ENCODE data around the gene DAGLB. TPM values are rescaled to one million over a fixed set of nuclear protein-coding genes. Genes with fewer than 3 reads are reported as not detected.
A peak's percentile ranks its signal among the peaks of the same experiment; 100 is the strongest.

Gene DAGLB
- total RNA-seq, 1 donor from 2014 or later = 30.3 TPM

DNA sequence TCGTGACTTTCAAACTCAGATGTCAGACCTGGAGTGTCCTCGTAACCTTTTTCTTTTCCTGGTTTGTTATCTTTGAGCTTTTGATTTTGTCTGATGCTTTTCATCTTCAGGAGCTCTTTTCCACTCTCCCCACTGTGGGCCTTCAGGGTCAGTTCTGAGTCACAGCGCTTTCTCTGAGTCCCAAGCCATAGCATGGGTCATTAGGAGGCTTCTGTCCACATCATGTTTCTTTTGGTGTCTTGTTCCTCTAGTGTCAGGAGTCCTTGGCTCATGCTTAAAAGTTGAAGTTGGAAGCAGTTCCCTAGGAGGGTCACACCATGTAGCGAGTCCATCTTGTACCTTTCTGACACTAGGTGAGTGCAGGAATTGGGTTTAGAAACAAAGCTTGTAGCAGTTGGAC lies 40.3 kb downstream of the DAGLB start:
- Mint-ChIP-seq H3K4me3 (ENCODE audit: low read depth) (no peak overlapping the region), H3K36me3 (ENCODE audit: insufficient read depth) (peaks cover 47% of the 10 kb centered on the region), H3K9me3 (ENCODE audit: low read depth) (no peaks in the 10 kb centered on the region), H3K4me1 (ENCODE audit: low read depth) (no peaks in the 10 kb centered on the region), H3K27me3 (no peaks in the 10 kb centered on the region), H3K27ac (peak overlapping the region; percentile 23)
- DNase-seq (ENCODE audit: low spot score, unreplicated experiment) = no peak
- TF ChIP-seq, protein P1, sequence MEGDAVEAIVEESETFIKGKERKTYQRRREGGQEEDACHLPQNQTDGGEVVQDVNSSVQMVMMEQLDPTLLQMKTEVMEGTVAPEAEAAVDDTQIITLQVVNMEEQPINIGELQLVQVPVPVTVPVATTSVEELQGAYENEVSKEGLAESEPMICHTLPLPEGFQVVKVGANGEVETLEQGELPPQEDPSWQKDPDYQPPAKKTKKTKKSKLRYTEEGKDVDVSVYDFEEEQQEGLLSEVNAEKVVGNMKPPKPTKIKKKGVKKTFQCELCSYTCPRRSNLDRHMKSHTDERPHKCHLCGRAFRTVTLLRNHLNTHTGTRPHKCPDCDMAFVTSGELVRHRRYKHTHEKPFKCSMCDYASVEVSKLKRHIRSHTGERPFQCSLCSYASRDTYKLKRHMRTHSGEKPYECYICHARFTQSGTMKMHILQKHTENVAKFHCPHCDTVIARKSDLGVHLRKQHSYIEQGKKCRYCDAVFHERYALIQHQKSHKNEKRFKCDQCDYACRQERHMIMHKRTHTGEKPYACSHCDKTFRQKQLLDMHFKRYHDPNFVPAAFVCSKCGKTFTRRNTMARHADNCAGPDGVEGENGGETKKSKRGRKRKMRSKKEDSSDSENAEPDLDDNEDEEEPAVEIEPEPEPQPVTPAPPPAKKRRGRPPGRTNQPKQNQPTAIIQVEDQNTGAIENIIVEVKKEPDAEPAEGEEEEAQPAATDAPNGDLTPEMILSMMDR (IDR thresholded peaks at IDR 0.05; ENCODE audit: unreplicated experiment) = no peak

DNA sequence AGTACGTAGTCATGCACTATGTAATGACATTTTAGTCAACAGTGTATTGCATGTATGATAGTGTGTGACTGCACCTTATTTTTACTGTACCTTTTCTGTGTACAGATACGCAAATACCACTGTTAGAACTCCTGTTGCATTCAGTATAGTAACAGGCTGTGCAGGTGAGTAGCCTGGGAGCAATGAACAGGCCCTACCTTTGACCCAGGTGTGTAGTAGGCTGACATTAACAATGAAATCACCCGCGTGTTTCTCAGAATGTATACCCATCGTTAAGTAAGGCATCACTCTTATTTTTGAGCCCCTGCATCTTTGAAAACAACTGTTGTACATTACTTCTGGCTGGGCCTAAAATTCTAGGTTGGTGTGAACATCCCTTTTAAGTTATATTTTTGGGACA lies 41.6 kb downstream of the DAGLB start:
- no peaks in the 10 kb centered on the region for H3K4me1 Mint-ChIP-seq (ENCODE audit: low read depth)
- no peak for DNase-seq (ENCODE audit: low spot score, unreplicated experiment)
- H3K9me3 Mint-ChIP-seq (ENCODE audit: low read depth) = no peaks in the 10 kb centered on the region
- H3K36me3 Mint-ChIP-seq (ENCODE audit: insufficient read depth) = peaks cover 48% of the 10 kb centered on the region
- TF ChIP-seq, protein P1 (IDR thresholded peaks at IDR 0.05; ENCODE audit: unreplicated experiment) = no peak
- H3K27me3 Mint-ChIP-seq = no peaks in the 10 kb centered on the region
- peak overlapping the region; percentile 52 for H3K27ac Mint-ChIP-seq
- H3K4me3 Mint-ChIP-seq (ENCODE audit: low read depth) = no peak overlapping the region

DNA sequence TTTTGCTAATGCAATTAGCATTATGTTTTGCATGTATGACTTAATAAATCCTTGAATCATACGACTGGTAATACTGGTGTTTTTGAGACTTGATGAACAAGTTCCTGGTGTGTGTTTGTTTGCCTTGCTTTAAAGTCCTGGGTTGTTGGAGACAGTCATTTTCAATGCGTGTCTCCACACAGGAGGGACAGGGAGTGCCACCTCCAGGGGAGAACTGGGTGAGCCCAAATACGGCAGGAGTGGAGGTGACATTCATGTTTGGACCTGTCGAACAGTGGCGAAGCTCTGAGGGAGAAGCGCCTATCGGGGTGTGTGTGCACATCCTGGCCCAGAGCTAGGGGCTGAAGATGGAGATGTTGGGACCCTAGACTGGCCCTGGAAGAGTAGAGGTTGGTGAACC lies 43.8 kb downstream of the DAGLB start:
- Mint-ChIP-seq H3K27me3 (no peaks in the 10 kb centered on the region), H3K4me3 (ENCODE audit: low read depth) (no peak overlapping the region), H3K4me1 (ENCODE audit: low read depth) (peaks cover 3% of the 10 kb centered on the region), H3K9me3 (ENCODE audit: low read depth) (no peaks in the 10 kb centered on the region), H3K36me3 (ENCODE audit: insufficient read depth) (peaks cover 40% of the 10 kb centered on the region), H3K27ac (peak overlapping the region; percentile 69)
- TF ChIP-seq, protein P1 (IDR thresholded peaks at IDR 0.05; ENCODE audit: unreplicated experiment) = no peak
- DNase-seq (ENCODE audit: low spot score, unreplicated experiment) = no peak

DNA sequence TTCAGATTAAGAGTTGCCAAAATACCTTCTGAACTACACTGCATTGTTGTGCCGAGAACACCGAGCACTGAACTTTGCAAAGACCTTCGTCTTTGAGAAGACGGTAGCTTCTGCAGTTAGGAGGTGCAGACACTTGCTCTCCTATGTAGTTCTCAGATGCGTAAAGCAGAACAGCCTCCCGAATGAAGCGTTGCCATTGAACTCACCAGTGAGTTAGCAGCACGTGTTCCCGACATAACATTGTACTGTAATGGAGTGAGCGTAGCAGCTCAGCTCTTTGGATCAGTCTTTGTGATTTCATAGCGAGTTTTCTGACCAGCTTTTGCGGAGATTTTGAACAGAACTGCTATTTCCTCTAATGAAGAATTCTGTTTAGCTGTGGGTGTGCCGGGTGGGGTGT lies 45.0 kb downstream of the DAGLB start:
- Mint-ChIP-seq H3K27ac (no peak overlapping the region), H3K9me3 (ENCODE audit: low read depth) (no peaks in the 10 kb centered on the region), H3K4me3 (ENCODE audit: low read depth) (no peak overlapping the region), H3K36me3 (ENCODE audit: insufficient read depth) (peaks cover 36% of the 10 kb centered on the region), H3K4me1 (ENCODE audit: low read depth) (peaks cover 12% of the 10 kb centered on the region), H3K27me3 (no peaks in the 10 kb centered on the region)
- no peak for DNase-seq (ENCODE audit: low spot score, unreplicated experiment)
- TF ChIP-seq, protein P1 (IDR thresholded peaks at IDR 0.05; ENCODE audit: unreplicated experiment) = no peak

DNA sequence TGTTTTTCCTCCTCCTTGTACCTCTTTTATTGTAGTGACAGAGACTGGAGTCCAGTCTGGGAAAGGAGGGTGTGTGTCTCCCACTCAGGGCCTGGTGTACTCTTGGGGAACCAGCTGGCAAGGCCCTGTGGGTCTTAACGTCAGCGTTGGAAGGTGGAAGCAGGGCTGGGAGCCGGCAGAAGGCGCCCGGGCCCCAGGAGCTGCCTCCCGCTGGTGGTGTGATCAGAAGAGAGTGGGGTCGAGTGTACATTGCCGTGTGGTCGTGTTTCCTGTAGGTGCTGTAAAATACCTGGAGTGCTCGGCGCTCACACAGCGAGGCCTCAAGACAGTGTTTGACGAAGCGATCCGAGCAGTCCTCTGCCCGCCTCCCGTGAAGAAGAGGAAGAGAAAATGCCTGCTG lies 45.7 kb downstream of the DAGLB start:
- peaks cover 12% of the 10 kb centered on the region for H3K4me1 Mint-ChIP-seq (ENCODE audit: low read depth)
- peaks cover 32% of the 10 kb centered on the region for H3K36me3 Mint-ChIP-seq (ENCODE audit: insufficient read depth)
- no peaks in the 10 kb centered on the region for H3K9me3 Mint-ChIP-seq (ENCODE audit: low read depth)
- peak overlapping the region; percentile 82 for H3K27ac Mint-ChIP-seq
- no peak overlapping the region for H3K4me3 Mint-ChIP-seq (ENCODE audit: low read depth)
- TF ChIP-seq, protein P1 (IDR thresholded peaks at IDR 0.05; ENCODE audit: unreplicated experiment) = no peak
- no peak for DNase-seq (ENCODE audit: low spot score, unreplicated experiment)
- H3K27me3 Mint-ChIP-seq = no peaks in the 10 kb centered on the region

All from progenitor cell of endocrine pancreas (in vitro differentiated cells).